Loucy (cell line): ENCODE data around the gene SYNE2.

Source experiments
- H2AFZ ChIP-seq: fragments of 200-600 bp; sonication (generic); 2 replicates; pipeline ENCODE4 v1.6.0; 2016; ENCODE audit warnings: antibody characterized with exemption, mild to moderate bottlenecking, low read length, moderate library complexity
- H3F3A ChIP-seq: fragments of 200-600 bp; 2 replicates; pipeline ENCODE4 v1.6.0; 2016; ENCODE audit warnings: antibody characterized with exemption, low read depth, mild to moderate bottlenecking
- H3K27me3 ChIP-seq: fragments of 200-600 bp; sonication (generic); 2 replicates; pipeline ENCODE4 v1.6.1; 2014; ENCODE audit warnings: low read length, mild to moderate bottlenecking; ENCODE audit not compliant: insufficient read depth, poor library complexity, severe bottlenecking
- H3K36me3 ChIP-seq: fragments of 200-600 bp; sonication (generic); 2 replicates; pipeline ENCODE4 v1.6.1; 2016; ENCODE audit warnings: low read length; ENCODE audit not compliant: insufficient read depth
- H3K4me1 ChIP-seq: fragments of 200-600 bp; sonication (generic); 2 replicates; pipeline ENCODE4 v1.5.1; 2014; ENCODE audit warnings: low read length, mild to moderate bottlenecking; ENCODE audit not compliant: insufficient read depth, poor library complexity, severe bottlenecking
- H3K4me2 ChIP-seq: fragments of 200-600 bp; sonication (generic); 2 replicates; pipeline ENCODE4 v1.6.0; 2014; ENCODE audit warnings: antibody characterized with exemption, low read length, low read depth, mild to moderate bottlenecking; ENCODE audit not compliant: poor library complexity, severe bottlenecking
- H3K4me3 ChIP-seq: fragments of 200-600 bp; sonication (generic); 2 replicates; pipeline ENCODE4 v1.5.1; 2014; ENCODE audit warnings: low read length, mild to moderate bottlenecking, mixed read lengths; ENCODE audit not compliant: poor library complexity, severe bottlenecking
- H3K79me2 ChIP-seq: fragments of 200-600 bp; sonication (generic); 2 replicates; pipeline ENCODE4 v1.6.1; 2014; ENCODE audit warnings: low read length; ENCODE audit not compliant: insufficient read depth
- H3K9ac ChIP-seq: fragments of 200-600 bp; sonication (generic); 2 replicates; pipeline ENCODE4 v1.6.0; 2014; ENCODE audit warnings: mild to moderate bottlenecking, low read depth, low read length, moderate library complexity; ENCODE audit not compliant: poor library complexity, severe bottlenecking
- H3K9me2 ChIP-seq: fragments of 200-600 bp; sonication (generic); replicated peaks from 2 replicates; pipeline ENCODE4 v1.6.1; 2016; ENCODE audit warnings: low read depth, low read length, mixed read lengths
- H3K9me3 ChIP-seq: fragments of 200-600 bp; sonication (generic); 2 replicates; pipeline ENCODE4 v1.6.1; 2014; ENCODE audit warnings: mild to moderate bottlenecking, antibody characterized with exemption, low read length, low read depth; ENCODE audit not compliant: insufficient read depth
- H4K20me1 ChIP-seq: fragments of 200-600 bp; sonication (generic); 2 replicates; pipeline ENCODE4 v1.6.0; 2014; ENCODE audit warnings: antibody characterized with exemption, low read length, mild to moderate bottlenecking; ENCODE audit not compliant: insufficient read depth, poor library complexity, severe bottlenecking
- CTCF ChIP-seq: fragments of 200-600 bp; sonication (generic); conservative IDR thresholded peaks from 2 replicates; pipeline ENCODE4 v1.5.1; 2014; ENCODE audit warnings: mild to moderate bottlenecking, antibody characterized with exemption, low read length
- EZH2phosphoT487 ChIP-seq: fragments of 200-600 bp; IDR thresholded peaks from 2 replicates; pipeline ENCODE4 v1.6.1; 2018; ENCODE audit warnings: antibody characterized with exemption, mild to moderate bottlenecking, moderate library complexity, borderline replicate concordance

The SYNE2 gene

GRCh38 chr14:64080452-64080851, 227.6 kb downstream of the SYNE2 start:
- Histone ChIP-seq H3K27me3 (no peaks in the 10 kb centered on the region), H3K4me2 (no peak overlapping the region), H3K9me3 (no peaks in the 10 kb centered on the region), H3K9ac (no peak overlapping the region), H3F3A (no peaks in the 10 kb centered on the region), H3K9me2 (no peaks in the 10 kb centered on the region), H4K20me1 (no peaks in the 10 kb centered on the region), H3K36me3 (peaks cover 9% of the 10 kb centered on the region; the same call in 1 of the 2 replicates), H3K4me3 (no peak overlapping the region), H3K4me1 (no peaks in the 10 kb centered on the region), H2AFZ (no peak overlapping the region), H3K79me2 (no peaks in the 10 kb centered on the region)
- no peak for TF ChIP-seq EZH2phosphoT487
- no peak for TF ChIP-seq CTCF

DNA sequence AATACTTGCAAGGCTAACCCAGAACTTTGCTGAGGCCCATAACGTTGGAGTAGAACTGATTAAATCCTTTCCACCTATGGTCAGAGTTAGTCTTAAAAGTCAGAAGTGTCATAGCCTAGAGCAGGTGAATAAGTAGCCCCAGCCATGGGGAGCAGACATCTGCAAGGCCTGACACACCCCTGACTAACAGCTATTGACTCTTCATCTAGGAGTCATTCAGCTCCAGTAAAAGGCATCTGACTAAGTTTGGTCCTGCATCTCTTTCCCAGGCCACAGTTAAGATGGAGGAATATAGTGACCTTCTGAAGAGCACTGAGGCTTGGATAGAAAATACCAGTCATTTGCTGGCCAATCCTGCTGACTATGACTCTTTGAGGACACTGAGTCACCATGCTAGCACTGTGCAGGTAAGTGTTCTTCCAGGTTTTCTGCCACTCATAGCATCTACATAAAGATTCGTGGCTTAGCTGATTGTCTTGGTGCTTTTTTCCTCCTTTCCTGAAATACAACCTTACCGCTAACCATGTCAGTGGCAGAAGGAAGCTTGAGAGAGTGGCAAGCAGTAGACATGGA, 228.5 kb downstream of the SYNE2 start:
- no peaks in the 10 kb centered on the region for H3K9me2 ChIP-seq
- H4K20me1 ChIP-seq, result no peaks in the 10 kb centered on the region
- H3K4me1 ChIP-seq, result no peaks in the 10 kb centered on the region
- H3K4me3 ChIP-seq, result no peak overlapping the region
- peaks cover 9% of the 10 kb centered on the region; the same call in 1 of the 2 replicates for H3K36me3 ChIP-seq
- no peaks in the 10 kb centered on the region for H3K79me2 ChIP-seq
- no peak overlapping the region for H3K9ac ChIP-seq
- H3K9me3 ChIP-seq, result no peaks in the 10 kb centered on the region
- H3F3A ChIP-seq, result no peaks in the 10 kb centered on the region
- H2AFZ ChIP-seq, result no peak overlapping the region
- H3K4me2 ChIP-seq, result no peak overlapping the region
- H3K27me3 ChIP-seq, result no peaks in the 10 kb centered on the region
- no peak for TF ChIP-seq EZH2phosphoT487
- no peak for TF ChIP-seq CTCF

DNA sequence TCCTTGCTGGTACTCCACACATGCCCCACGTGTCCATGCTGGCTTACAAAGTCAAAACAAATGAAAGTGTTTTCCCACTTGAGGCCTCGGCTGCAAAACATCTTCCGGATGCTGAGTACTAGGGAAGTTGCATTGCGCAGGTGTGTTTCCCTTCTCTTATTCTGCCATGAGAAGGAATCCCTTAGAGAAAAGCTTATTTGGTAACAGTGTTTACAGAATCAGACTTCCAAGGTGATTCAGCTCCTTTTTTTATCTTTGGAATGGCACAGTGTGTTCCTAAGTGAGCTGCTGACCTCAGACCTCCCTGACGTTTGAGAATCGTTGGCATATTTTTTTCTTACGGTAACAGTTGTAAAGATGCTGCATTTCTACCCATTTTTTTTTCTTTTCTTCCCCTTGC, 230.0 kb downstream of the SYNE2 start:
- no peaks in the 10 kb centered on the region for H3F3A ChIP-seq
- H3K4me3 ChIP-seq, result no peak overlapping the region
- no peaks in the 10 kb centered on the region for H3K9me3 ChIP-seq
- H3K4me1 ChIP-seq, result no peaks in the 10 kb centered on the region
- H3K4me2 ChIP-seq, result no peak overlapping the region
- no peaks in the 10 kb centered on the region for H3K79me2 ChIP-seq
- no peak overlapping the region for H2AFZ ChIP-seq
- H3K27me3 ChIP-seq, result no peaks in the 10 kb centered on the region
- H3K9ac ChIP-seq, result no peak overlapping the region
- H3K9me2 ChIP-seq, result no peaks in the 10 kb centered on the region
- no peaks in the 10 kb centered on the region for H4K20me1 ChIP-seq
- H3K36me3 ChIP-seq, result peaks cover 9% of the 10 kb centered on the region; the same call in 1 of the 2 replicates
- TF ChIP-seq CTCF (no peak), EZH2phosphoT487 (no peak)
